ENCODE results near the gene CLIC4.
"Not testable (repeated sequence)": the region's sequence is repeated elsewhere in the genome, so short reads cannot be mapped to it uniquely, and the experiment has no call there.

The CLIC4 gene

DNA sequence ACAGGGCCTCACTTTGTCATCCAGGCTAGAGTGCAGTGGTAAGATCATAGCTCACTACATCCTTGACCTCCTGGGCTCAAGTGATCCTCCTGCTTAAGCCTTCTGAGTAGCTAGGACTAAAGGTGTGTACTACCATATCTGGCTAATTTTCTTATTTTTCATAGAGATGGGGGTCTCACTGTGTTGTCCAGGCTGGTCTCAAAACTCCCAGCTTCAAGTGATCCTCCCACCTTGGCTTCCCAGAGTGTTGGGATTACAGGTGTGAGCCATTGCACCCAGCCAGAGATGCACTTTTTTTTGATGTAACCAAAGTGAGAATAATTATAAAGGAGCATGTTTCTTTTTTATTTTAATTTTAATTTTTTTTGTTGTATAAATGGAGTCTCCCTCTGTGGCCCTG lies 28.4 kb downstream of the CLIC4 start:
- DNase-seq (ENCODE audit: low spot score), result no peak

- no peak for DNase-seq (ENCODE audit: low spot score)
These were observed 30.1 kb downstream of the CLIC4 start for GRCh38 chr1:24775348-24775747.

GRCh38 chr1:24775916-24776315 lies 30.7 kb downstream of the CLIC4 start:
- DNase-seq (ENCODE audit: low spot score), result no peak

- no peak for DNase-seq (ENCODE audit: low spot score)
These were observed 31.6 kb downstream of the CLIC4 start for GRCh38 chr1:24776821-24777220.

DNA sequence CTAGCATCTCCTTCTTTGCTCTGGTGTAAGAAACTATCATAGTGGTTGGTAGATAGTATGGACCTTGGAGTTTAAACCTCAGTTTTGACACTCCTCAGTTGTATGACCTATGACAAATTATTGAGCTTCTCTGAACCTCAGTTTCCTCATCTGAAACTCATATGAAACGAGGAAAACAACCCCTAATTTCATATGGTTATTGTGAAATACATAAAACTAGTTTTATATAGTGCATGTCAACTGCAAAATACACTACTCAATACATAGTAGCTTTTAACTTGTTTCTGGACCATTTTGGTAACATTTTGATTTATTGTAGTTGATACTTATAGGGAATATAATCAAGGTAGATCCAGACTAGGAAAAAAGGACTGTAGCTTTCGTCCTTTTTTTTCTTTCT lies 32.9 kb downstream of the CLIC4 start:
- no peak for DNase-seq (ENCODE audit: low spot score)

DNA sequence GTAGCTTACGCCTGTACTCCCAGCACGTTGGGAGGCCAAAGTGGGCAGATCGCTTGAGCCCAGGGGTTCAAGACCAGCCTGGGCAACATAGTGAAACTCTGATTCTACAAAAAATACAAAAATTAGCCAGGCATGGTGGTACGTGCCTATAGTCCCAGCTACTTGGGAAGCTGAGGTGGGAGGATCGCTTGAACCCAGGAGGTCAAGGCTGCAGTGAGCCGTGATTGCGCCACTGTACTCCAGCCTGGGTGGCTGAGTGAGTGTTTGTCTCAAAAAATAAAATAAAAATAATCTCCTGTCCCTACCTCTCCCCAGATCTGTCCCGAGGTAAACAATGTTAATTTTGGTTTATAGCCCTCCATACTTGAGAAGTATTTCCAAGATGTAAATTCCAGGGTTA lies 34.0 kb downstream of the CLIC4 start:
- not testable (repeated sequence) for DNase-seq (ENCODE audit: low spot score)

GRCh38 chr1:24779689-24780464 lies 34.6 kb downstream of the CLIC4 start:
- DNase-seq (ENCODE audit: low spot score), result no peak

GRCh38 chr1:24780626-24781025 lies 35.4 kb downstream of the CLIC4 start:
- DNase-seq (ENCODE audit: low spot score), result not testable (repeated sequence)

DNA sequence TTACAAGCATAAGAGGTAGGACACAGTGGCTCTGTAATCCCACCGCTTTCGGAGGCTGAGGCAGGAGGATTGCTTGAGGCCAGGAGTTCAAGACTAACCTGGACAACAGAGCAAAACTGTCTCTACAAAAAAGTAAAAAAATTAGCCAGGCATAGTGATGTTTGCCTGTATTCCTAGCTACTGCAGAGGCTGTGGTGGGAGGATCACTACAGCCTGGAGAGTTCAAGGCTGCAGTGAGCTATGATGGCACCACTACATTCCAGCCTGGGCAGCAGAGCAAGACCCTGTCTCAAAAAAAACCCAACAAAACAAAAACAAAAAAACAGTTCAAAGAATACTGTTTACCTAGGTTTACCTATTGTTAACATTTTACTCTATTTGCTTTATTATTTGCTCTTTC lies 37.4 kb downstream of the CLIC4 start:
- DNase-seq (ENCODE audit: low spot score), result no peak

DNA sequence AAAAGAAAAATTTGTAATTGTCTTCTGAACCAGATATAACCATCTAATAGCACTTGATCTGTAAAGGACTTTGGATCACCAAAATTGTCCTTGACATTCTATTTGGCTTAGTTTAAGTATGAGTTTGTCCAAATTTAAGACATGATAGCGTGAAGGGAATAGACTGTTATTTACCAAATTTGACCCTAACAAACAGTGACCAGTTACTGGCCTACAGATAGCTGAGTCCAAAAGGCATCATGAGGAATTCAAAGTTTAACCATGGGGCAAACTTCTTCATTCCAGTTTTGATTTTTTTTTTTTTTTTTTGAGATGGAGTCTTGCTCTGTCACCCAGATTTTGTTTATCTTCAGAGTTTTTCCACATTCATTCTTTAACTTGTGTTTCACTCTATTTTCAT lies 38.5 kb downstream of the CLIC4 start:
- no peak for DNase-seq (ENCODE audit: low spot score)

- DNase-seq (ENCODE audit: low spot score), result no peak
These were observed 40.9 kb downstream of the CLIC4 start for GRCh38 chr1:24786191-24786590.

DNA sequence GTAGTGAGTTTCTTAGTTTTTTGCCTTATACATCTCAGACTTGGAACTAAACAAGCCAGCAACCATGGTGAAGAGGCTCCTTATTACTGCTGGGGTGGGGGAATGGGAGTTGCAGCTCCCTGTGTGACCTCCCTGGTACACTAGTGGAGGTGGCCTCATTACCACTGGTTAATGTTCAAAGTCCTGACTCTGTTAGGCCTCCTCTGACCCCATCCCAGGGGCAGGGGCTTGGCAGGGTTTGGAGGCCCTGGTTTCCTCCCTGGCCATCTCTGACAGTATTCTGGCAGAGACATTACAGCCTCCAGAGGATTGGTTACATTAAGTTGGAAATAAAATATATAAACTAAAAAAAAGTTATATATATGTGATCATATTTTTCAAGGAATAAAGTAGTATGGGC lies 45.2 kb downstream of the CLIC4 start:
- DNase-seq (ENCODE audit: low spot score), result no peak

GRCh38 chr1:24793447-24794129 lies 48.3 kb downstream of the CLIC4 start:
- DNase-seq (ENCODE audit: low spot score), result no peak

DNA sequence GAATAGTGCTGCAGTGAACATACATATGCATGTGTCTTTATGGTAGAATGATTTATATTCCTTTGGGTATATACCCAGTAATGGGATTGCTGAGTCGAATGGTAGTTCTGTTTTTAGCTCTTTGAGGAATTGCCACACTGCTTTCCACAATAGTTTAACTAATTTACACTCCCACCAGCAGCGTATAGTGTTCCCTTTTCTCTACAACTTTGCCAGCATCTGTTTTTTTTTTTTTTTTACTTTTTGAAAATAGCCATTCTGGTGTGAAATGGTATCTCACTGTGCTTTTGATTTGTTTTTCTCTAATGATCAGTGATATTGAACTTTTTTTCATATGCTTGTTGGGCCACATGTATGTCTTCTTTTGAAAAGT lies 48.9 kb downstream of the CLIC4 start:
- DNase-seq (ENCODE audit: low spot score), result not testable (repeated sequence)

DNA sequence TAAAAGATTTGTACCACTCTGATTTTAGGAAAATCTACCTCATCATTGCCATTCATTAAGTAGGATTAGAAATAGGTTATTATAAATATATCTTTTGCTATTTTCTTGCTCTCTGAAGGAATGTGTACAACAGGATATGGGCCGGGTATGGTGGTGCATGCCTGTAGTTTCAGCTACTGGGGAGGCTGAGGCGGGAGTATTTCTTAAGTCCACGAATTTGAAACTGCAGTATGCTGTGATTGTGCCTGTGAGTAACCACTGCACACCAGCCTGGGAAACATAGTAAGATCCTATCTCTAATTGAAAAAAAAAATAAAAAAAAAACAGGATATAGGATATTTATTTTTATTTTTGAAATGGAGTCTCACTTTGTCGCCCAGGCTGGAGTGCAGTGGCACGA lies 50.0 kb downstream of the CLIC4 start:
- no peak for DNase-seq (ENCODE audit: low spot score)

DNA sequence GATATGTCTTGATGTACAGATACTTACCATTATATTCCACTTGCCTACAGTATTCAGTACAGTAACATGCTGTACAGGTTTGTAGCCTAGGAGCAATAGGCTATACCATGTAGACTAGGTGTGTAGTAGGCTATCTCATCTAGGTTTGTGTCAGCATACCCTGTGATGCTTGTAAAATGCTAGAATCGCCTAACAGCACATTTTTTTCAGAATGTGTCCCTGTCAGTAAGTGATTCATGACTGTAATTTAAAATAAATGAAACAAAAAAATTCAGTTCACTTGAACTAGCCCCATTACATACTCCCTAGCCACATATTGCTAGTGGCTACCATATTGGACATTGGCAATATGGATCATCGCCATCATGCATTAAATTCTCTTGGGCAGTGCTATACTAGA lies 51.3 kb downstream of the CLIC4 start:
- no peak for DNase-seq (ENCODE audit: low spot score)

DNA sequence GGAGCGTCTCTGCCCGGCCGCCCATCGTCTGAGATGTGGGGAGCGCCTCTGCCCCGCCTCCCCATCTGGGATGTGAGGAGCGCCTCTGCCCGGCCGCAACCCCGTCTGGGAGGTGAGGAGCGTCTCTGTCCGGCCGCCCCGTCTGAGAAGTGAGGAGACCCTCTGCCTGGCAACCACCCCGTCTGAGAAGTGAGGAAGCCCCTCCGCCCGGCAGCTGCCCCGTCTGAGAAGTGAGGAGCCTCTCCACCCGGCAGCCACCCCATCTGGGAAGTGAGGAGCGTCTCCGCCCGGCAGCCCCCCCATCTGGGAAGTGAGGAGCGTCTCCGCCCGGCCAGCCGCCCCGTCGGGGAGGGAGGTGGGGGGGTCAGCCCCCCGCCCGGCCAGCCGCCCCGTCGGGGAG lies 54.0 kb downstream of the CLIC4 start:
- not testable (repeated sequence) for DNase-seq (ENCODE audit: low spot score)

DNA sequence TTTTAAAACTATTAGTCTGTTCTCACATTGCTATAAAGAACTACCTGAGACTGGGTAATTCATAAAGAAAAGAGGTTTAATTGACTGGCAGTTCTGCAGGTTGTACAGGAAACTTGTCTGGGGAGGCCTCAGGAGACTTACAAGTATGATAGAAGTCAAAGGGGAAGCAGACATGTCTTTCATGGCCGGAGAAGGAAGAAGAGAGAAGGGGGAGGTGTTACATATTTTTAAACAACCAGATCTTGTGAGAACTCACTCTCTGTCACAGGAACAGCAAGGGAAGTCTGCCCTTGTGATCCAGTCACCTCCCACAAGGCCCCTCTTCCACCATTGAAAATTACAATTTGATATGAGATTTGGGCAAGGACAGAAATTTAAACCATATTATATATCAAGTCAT lies 55.9 kb downstream of the CLIC4 start:
- no peak for DNase-seq (ENCODE audit: low spot score)

- DNase-seq (ENCODE audit: low spot score), result no peak
These were observed 58.0 kb downstream of the CLIC4 start for GRCh38 chr1:24803220-24803619.

DNA sequence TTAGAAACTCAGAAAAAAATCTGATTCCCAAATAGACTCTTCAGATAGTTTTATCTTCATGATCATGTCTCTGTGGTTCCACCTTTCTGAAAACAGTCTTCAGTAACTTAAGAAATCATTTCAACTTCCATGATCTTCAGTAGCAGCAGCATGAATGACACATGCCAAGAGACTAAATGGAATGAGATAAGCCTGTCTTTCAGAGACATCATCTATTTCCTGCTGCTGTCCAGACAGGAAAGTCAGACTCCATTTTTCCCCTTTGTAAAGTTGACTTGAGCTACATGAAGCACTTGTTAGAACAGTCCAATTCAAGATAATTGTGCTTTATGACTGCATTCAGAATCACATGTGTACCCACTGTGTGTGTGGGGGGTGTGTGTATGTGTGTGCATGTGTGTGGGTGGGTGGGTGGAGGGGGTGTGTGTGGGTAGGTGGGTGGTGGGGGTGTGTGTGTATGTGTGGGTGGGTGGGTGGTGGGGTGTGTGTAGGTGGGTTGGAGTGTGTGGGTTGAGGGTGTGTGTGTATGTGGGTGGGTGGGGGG lies 58.8 kb downstream of the CLIC4 start:
- DNase-seq (ENCODE audit: low spot score), result no peak

DNA sequence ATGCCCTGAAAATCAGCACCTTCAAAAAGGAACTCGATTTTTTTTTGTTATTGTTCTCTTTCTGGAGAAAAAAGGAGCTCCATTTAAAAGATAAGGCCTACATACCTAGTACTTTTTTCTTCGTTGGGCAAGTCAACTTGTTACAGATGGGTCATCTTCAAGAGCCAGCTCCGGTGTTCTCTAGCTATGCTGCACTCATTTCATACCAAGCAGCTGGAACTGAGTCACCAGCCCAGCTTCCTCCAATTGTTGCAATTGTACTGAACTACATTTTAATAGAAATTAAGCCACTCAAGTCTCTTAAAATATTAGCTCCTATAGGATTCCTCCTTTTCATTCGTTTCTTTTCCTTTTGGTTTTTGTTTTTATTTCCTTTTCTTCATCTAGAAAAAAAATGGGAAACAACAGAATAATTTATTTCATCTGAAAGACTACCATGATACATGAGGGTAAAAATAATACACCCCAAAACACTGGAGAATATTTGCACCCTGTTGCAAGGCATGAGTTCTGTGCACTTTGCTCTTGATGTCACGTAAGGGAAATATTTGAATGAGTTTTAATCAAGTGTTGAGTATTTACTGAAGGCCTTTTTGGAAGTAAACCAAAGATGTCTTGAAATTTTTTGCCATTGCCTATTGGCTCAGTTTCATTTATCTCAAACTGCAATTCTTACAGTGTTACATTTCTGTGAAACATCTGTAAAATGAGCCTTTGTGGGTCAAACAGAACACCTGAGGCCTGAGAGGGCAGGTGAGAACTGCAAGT lies 60.5 kb downstream of the CLIC4 start:
- no peak for DNase-seq (ENCODE audit: low spot score)

DNA sequence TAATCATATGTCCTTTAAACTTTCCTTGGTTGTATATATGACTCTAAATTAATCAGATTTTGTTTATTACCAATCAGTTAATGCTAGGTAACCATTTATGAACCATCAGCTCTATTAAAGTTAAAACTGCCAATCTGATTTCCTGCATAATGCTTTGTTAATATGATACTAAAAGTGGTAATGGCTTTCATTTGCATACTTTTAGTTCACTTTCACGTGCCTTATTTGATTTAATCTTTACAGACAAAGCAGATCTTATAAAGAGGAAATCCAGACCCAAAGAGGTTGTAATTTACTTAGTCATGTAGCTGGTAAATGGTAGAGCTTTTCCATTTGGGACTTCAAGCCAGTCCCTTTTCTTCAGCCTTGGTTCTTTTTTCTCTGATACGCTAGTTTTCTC lies 61.3 kb downstream of the CLIC4 start:
- no peak for DNase-seq (ENCODE audit: low spot score)

GRCh38 chr1:24811494-24811893 lies 66.2 kb downstream of the CLIC4 start:
- DNase-seq (ENCODE audit: low spot score), result not testable (repeated sequence)
